H1 (cell line): ENCODE results near the gene PFKM. TPM values are rescaled to one million over a fixed set of nuclear protein-coding genes. Genes with fewer than 3 reads are reported as not detected.

Experiments
- CTCF ChIA-PET: fragments of 300-600 bp; sonication (Branson Sonifier 250); formaldehyde crosslinking; loops from one replicate; lab custom pipeline; 2021; ENCODE audit not compliant: partially characterized antibody; lab: Charles Lee
- POLR2A ChIA-PET: fragments of 300-600 bp; sonication (Branson Sonifier 250); formaldehyde crosslinking; loops from one replicate; lab custom pipeline; 2021; ENCODE audit warnings: inconsistent platforms; ENCODE audit not compliant: partially characterized antibody; lab: Charles Lee
- DNase-seq, 2 experiments: peaks; one replicate each; pipeline versions ENCODE4 v3.0.0 to v3.0.0-alpha.2; 2010 to 2022; ENCODE audit warnings: low spot score in 2 of 2, low read depth in 1 of 2, mixed read lengths in 1 of 2
- FAIRE-seq: peaks from 2 replicates; lab custom pipeline; 2011; peaks lifted over from hg19 to GRCh38; lab: Jason Lieb, UNC
- H2AFZ ChIP-seq: 2 replicates; pipeline ENCODE4 v1.8.1; 2012; ENCODE audit warnings: low read length, inconsistent platforms
- H2AK5ac ChIP-seq: 2 replicates; pipeline ENCODE4 v1.6.1; 2013; ENCODE audit warnings: low read depth, low read length
- H2BK120ac ChIP-seq: replicated peaks from 2 replicates; pipeline ENCODE3; 2013; ENCODE audit warnings: low read depth, low read length, inconsistent platforms
- H2BK12ac ChIP-seq: 2 replicates; pipeline ENCODE4 v1.6.1; 2013; ENCODE audit warnings: low read depth, low read length
- H2BK15ac ChIP-seq: 2 replicates; pipeline ENCODE4 v1.6.1; 2013; ENCODE audit warnings: low read length
- H2BK20ac ChIP-seq: 2 replicates; pipeline ENCODE4 v1.6.1; 2013; ENCODE audit warnings: low read length
- H2BK5ac ChIP-seq: 2 replicates; pipeline ENCODE4 v1.6.1; 2013; ENCODE audit warnings: low read depth, low read length
- H3K14ac ChIP-seq: 2 replicates; pipeline ENCODE4 v1.6.1; 2013; ENCODE audit warnings: inconsistent platforms; ENCODE audit not compliant: insufficient read length
- H3K18ac ChIP-seq: 2 replicates; pipeline ENCODE4 v1.6.1; 2013; ENCODE audit warnings: low read length; ENCODE audit errors: extremely low read depth
- H3K23ac ChIP-seq: 2 replicates; pipeline ENCODE4 v1.6.1; 2013; ENCODE audit warnings: inconsistent platforms; ENCODE audit not compliant: insufficient read length
- H3K23me2 ChIP-seq: 2 replicates; pipeline ENCODE4 v1.6.1; 2013; ENCODE audit warnings: low read depth, low read length
- H3K27ac ChIP-seq: 2 replicates; pipeline ENCODE4 v1.6.1; 2011; ENCODE audit warnings: low read depth, low read length, inconsistent platforms
- H3K27me3 ChIP-seq, 4 experiments: replicated peaks in 1 of 4; 1 replicate in 1 of 4; 2 replicates in 3 of 4; pipeline versions ENCODE4 v1.6.1 to v1.8.1; 2011 to 2013; ENCODE audit warnings: low read length in 3 of 4, mild to moderate bottlenecking in 3 of 4, inconsistent platforms in 2 of 4, mixed read lengths in 2 of 4, moderate library complexity in 1 of 4; ENCODE audit not compliant: control insufficient read depth in 3 of 4, insufficient read depth in 3 of 4; ENCODE audit errors: extremely low read depth in 1 of 4
- H3K36me3 ChIP-seq, 4 experiments: 2 replicates each; pipeline versions ENCODE4 v1.6.1 to v1.8.1; 2011 to 2013; ENCODE audit warnings: mild to moderate bottlenecking in 4 of 4, low read length in 3 of 4, moderate library complexity in 2 of 4, control low read depth in 1 of 4, inconsistent platforms in 1 of 4; ENCODE audit not compliant: insufficient read depth in 4 of 4, control insufficient read depth in 2 of 4
- H3K4ac ChIP-seq: replicated peaks from 2 replicates; pipeline ENCODE3; 2013; ENCODE audit warnings: low read length, low read depth, mixed read lengths, inconsistent platforms; ENCODE audit not compliant: insufficient read length
- H3K4me1 ChIP-seq, 4 experiments: replicated peaks in 1 of 4; 1 replicate in 1 of 4; 2 replicates in 3 of 4; pipeline versions ENCODE4 v1.6.1 to v1.8.1; 2011 to 2013; ENCODE audit warnings: low read length in 3 of 4, inconsistent platforms in 2 of 4, mixed read lengths in 1 of 4; ENCODE audit not compliant: insufficient read depth in 4 of 4, control insufficient read depth in 3 of 4
- H3K4me2 ChIP-seq, 2 experiments: 2 replicates each; pipeline versions ENCODE4 v1.6.1 to v1.8.1; 2011 to 2013; ENCODE audit warnings: low read depth in 2 of 2, low read length in 2 of 2, control low read depth in 1 of 2, inconsistent platforms in 1 of 2, mild to moderate bottlenecking in 1 of 2; ENCODE audit not compliant: insufficient read depth in 1 of 2
- H3K4me3 ChIP-seq, 4 experiments: fragments of 200-600, 300-600 bp in 1 of 4; sonication (generic), shearing (Covaris generic), sonication (Bioruptor Twin) in 1 of 4; 2 replicates each; pipeline versions ENCODE4 v1.5.1 to v1.8.1; 2011 to 2016; ENCODE audit warnings: low read length in 4 of 4, low read depth in 3 of 4, control low read depth in 2 of 4, inconsistent platforms in 2 of 4, mild to moderate bottlenecking in 2 of 4, mixed read lengths in 1 of 4, moderate library complexity in 1 of 4; ENCODE audit not compliant: insufficient read depth in 2 of 4; ENCODE audit errors: extremely low read depth in 1 of 4
- H3K56ac ChIP-seq: replicated peaks from 2 replicates; pipeline ENCODE3; 2013; ENCODE audit warnings: low read depth, mild to moderate bottlenecking, mixed read lengths, low read length, inconsistent platforms; ENCODE audit not compliant: insufficient read length
- H3K79me1 ChIP-seq: 2 replicates; pipeline ENCODE4 v1.6.1; 2013; ENCODE audit warnings: low read depth, low read length, control low read depth
- H3K79me2 ChIP-seq, 2 experiments: 2 replicates each; pipeline versions ENCODE4 v1.6.1 to v1.8.1; 2012 to 2013; ENCODE audit warnings: low read length in 2 of 2, mild to moderate bottlenecking in 2 of 2, inconsistent platforms in 1 of 2; ENCODE audit not compliant: insufficient read depth in 2 of 2, control insufficient read depth in 1 of 2
- H3K9ac ChIP-seq, 4 experiments: replicated peaks in 1 of 4; 1 replicate in 1 of 4; 2 replicates in 3 of 4; pipeline versions ENCODE4 v1.6.1 to v1.8.1; 2011 to 2013; ENCODE audit warnings: low read depth in 3 of 4, low read length in 3 of 4, control low read depth in 2 of 4, mild to moderate bottlenecking in 2 of 4, moderate library complexity in 2 of 4, inconsistent platforms in 1 of 4; ENCODE audit errors: extremely low read depth in 1 of 4
- H3K9me3 ChIP-seq, 2 experiments: 2 replicates each; pipeline versions ENCODE4 v1.6.1 to v1.8.1; 2012 to 2013; ENCODE audit warnings: mild to moderate bottlenecking in 2 of 2, moderate library complexity in 2 of 2, control low read depth in 1 of 2, inconsistent platforms in 1 of 2, low read depth in 1 of 2, low read length in 1 of 2, mixed read lengths in 1 of 2; ENCODE audit not compliant: insufficient read depth in 2 of 2
- H4K20me1 ChIP-seq, 2 experiments: replicated peaks in 1 of 2; 2 replicates each; pipeline versions ENCODE3 to v1.8.1; 2011 to 2013; ENCODE audit warnings: inconsistent platforms in 2 of 2, low read length in 2 of 2, mild to moderate bottlenecking in 1 of 2; ENCODE audit not compliant: insufficient read depth in 2 of 2, control insufficient read depth in 1 of 2
- H4K5ac ChIP-seq: 2 replicates; pipeline ENCODE4 v1.6.1; 2013; ENCODE audit warnings: low read length, low read depth, mixed read lengths, inconsistent platforms; ENCODE audit not compliant: insufficient read length
- H4K8ac ChIP-seq: 2 replicates; pipeline ENCODE4 v1.8.0; 2013; ENCODE audit warnings: mild to moderate bottlenecking, moderate library complexity, low read length, inconsistent platforms; ENCODE audit not compliant: insufficient read depth; ENCODE audit errors: extremely low read depth
- H4K91ac ChIP-seq: replicated peaks from 2 replicates; pipeline ENCODE3; 2013; ENCODE audit warnings: low read length, mixed read lengths, inconsistent platforms; ENCODE audit not compliant: insufficient read length
- GTF2F1 ChIP-seq: IDR thresholded peaks from 2 replicates; pipeline ENCODE4 v1.6.1; 2012; ENCODE audit warnings: low read depth, low read length, improper control_type of control experiment, borderline replicate concordance
- KDM5A ChIP-seq: fragments of 200-600 bp; IDR thresholded peaks from 2 replicates; pipeline ENCODE4 v1.7.1; 2012; ENCODE audit warnings: mild to moderate bottlenecking, low read length, inconsistent platforms, mixed read lengths
- POLR2A ChIP-seq, 2 experiments: IDR thresholded peaks; 1 replicate in 1 of 2; 2 replicates in 1 of 2; pipeline ENCODE4 v1.6.1; 2011; ENCODE audit warnings: low read depth in 2 of 2, low read length in 2 of 2, mild to moderate bottlenecking in 2 of 2; ENCODE audit errors: control extremely low read depth in 1 of 2
- SRF ChIP-seq: IDR thresholded peaks from 2 replicates; pipeline ENCODE4 v1.6.1; 2011; ENCODE audit warnings: mild to moderate bottlenecking, low read depth, low read length, moderate library complexity
- TBP ChIP-seq: IDR thresholded peaks from 2 replicates; pipeline ENCODE4 v1.6.1; 2011; ENCODE audit warnings: low read depth, low read length, improper control_type of control experiment
- WGBS, 2 experiments: shearing (Covaris generic) in 1 of 2; methylation state at CpG; one replicate each; pipeline versions ENCODE4 v1.1.6 to v1.1.7; 2013 to 2015; ENCODE audit warnings: low lambda C conversion rate in 2 of 2, mixed read lengths in 2 of 2, inconsistent platforms in 1 of 2, low coverage in 1 of 2, missing lambda C conversion rate in 1 of 2; ENCODE audit not compliant: insufficient replicate concordance in 2 of 2, insufficient coverage in 1 of 2, insufficient read length in 1 of 2; ENCODE audit errors: extremely low coverage in 1 of 2, missing lambda C conversion rate in 1 of 2; 5-methylcytosine and 5-hydroxymethylcytosine counted together
- polyA plus RNA-seq, 7 experiments: library from polyadenylated mRNA; depleted of rRNA in 3 of 7; stranded (reverse) in 5 of 7; unstranded in 2 of 7; fragments of >200 nt in 5 of 7; fragments of 200-250 nt in 2 of 7; gene quantifications; 1 replicate in 5 of 7; 2 replicates in 1 of 7; 4 replicates in 1 of 7; pipeline versions ENCODE4 v1.2.1 to v1.2.3, GENCODE V29; 2011 to 2013; ENCODE audit warnings: missing spikeins in 2 of 7, mixed read lengths in 2 of 7
- total RNA-seq: library from RNA; stranded (reverse); fragmentation: NEBNext Ultra II Directional; extraction: Animal tissue kit (Norgen Biotek cat#: 25700); gene quantifications from 2 replicates; pipeline ENCODE4 v1.2.1, GENCODE V29; 2021
- TF ChIP-seq, protein P1 (sequence below): IDR thresholded peaks from 2 replicates; pipeline ENCODE4 v1.6.1; 2012; ENCODE audit warnings: low read length, inconsistent platforms

The PFKM gene
- total and polyA plus RNA-seq, 2 of the 8 experiments (the other 6 are each of a cell fraction or from before 2014, with no cell fraction given), result 62.6 to 106 TPM

DNA sequence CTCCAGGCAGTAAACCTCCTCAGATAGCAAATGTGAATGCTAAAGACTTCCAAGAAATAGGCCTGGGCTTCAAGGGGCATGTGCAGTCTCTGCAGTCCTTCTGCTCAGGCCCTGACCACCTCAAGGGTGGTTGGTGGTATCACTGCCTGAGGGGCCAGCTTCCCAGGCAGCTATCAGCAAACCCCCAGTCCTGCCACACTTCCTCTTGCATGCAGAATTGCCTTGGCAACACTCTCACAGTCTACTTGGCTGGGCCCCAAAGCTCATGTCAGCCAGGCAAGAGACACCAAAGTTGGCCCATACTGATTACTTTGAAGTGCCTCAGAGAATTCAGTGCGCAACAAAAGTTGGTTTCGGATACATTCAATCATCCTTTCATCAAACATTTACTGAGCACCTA, 41.6 kb downstream of the PFKM start:
- no peak overlapping the region for H3K56ac ChIP-seq
- no peak overlapping the region for H4K91ac ChIP-seq
- peaks cover 4% of the 10 kb centered on the region; the same call in 1 of the 2 replicates for H3K23me2 ChIP-seq
- no peak overlapping the region for H3K4me2 ChIP-seq
- H3K18ac ChIP-seq, result no peak overlapping the region
- H3K23ac ChIP-seq, result no peak overlapping the region
- H3K4me3 ChIP-seq, result no peak overlapping the region
- H4K8ac ChIP-seq, result no peak overlapping the region
- no peak overlapping the region for H2BK20ac ChIP-seq
- no peak overlapping the region for H2AK5ac ChIP-seq
- H3K79me2 ChIP-seq, result no peaks in the 10 kb centered on the region
- no peak for TF ChIP-seq POLR2A (IDR thresholded peaks at IDR 0.05; ENCODE audit: control extremely low read depth in 1 of 2, low read depth in 2 of 2, low read length in 2 of 2)
- TF ChIP-seq GTF2F1, result no peak
- TF ChIP-seq SRF, result no peak
- TF ChIP-seq KDM5A, result no peak
- TF ChIP-seq TBP, result no peak
- TF ChIP-seq, protein P1, sequence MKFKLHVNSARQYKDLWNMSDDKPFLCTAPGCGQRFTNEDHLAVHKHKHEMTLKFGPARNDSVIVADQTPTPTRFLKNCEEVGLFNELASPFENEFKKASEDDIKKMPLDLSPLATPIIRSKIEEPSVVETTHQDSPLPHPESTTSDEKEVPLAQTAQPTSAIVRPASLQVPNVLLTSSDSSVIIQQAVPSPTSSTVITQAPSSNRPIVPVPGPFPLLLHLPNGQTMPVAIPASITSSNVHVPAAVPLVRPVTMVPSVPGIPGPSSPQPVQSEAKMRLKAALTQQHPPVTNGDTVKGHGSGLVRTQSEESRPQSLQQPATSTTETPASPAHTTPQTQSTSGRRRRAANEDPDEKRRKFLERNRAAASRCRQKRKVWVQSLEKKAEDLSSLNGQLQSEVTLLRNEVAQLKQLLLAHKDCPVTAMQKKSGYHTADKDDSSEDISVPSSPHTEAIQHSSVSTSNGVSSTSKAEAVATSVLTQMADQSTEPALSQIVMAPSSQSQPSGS, result no peak
- no peak overlapping the region for H2BK15ac ChIP-seq
- ChIA-PET CTCF (interaction anchor here (0.6 to 1.6 kb wide), 6 partner anchors 8 to 419 kb away, joined by 3 to 5 read pairs (median 3); no protein-coding TSS in a partner anchor), POLR2A (interaction anchor here (1.1 kb wide), 1 partner anchor 83 kb away, joined by 3 read pairs; no protein-coding TSS in a partner anchor)
- H2AFZ ChIP-seq, result no peak overlapping the region
- H4K5ac ChIP-seq, result no peak overlapping the region
- H3K27ac ChIP-seq, result no peak overlapping the region
- no peak for FAIRE-seq
- H3K14ac ChIP-seq, result no peak overlapping the region
- no peak overlapping the region for H3K9ac ChIP-seq
- H3K79me1 ChIP-seq, result no peaks in the 10 kb centered on the region
- H2BK120ac ChIP-seq, result no peak overlapping the region
- H3K4me1 ChIP-seq, result peaks cover 0 to 5% (median under 1%) of the 10 kb centered on the region in 4 experiments; a peak in 2 of 7 replicates
- H3K9me3 ChIP-seq, result no peaks in the 10 kb centered on the region
- H3K4ac ChIP-seq, result no peak overlapping the region
- H4K20me1 ChIP-seq, result no peaks in the 10 kb centered on the region
- no peaks in the 10 kb centered on the region for H3K36me3 ChIP-seq
- WGBS, 2 experiments, result 88% methylated on average over 2 of the region's 2 CpGs; no CpG with 5 or more reads in 1 of the 2 experiments
- H3K27me3 ChIP-seq, result no peaks in the 10 kb centered on the region
- H2BK12ac ChIP-seq, result no peak overlapping the region
- no peak for DNase-seq
- H2BK5ac ChIP-seq, result no peak overlapping the region
